ENCODE results near the gene MTHFD2L. TPM values are rescaled to one million over a fixed set of nuclear protein-coding genes. Genes with fewer than 3 reads are reported as not detected.

MTHFD2L gene
- 1 to 10 TPM; 7.3 to 7.6 TPM for total RNA-seq

DNA sequence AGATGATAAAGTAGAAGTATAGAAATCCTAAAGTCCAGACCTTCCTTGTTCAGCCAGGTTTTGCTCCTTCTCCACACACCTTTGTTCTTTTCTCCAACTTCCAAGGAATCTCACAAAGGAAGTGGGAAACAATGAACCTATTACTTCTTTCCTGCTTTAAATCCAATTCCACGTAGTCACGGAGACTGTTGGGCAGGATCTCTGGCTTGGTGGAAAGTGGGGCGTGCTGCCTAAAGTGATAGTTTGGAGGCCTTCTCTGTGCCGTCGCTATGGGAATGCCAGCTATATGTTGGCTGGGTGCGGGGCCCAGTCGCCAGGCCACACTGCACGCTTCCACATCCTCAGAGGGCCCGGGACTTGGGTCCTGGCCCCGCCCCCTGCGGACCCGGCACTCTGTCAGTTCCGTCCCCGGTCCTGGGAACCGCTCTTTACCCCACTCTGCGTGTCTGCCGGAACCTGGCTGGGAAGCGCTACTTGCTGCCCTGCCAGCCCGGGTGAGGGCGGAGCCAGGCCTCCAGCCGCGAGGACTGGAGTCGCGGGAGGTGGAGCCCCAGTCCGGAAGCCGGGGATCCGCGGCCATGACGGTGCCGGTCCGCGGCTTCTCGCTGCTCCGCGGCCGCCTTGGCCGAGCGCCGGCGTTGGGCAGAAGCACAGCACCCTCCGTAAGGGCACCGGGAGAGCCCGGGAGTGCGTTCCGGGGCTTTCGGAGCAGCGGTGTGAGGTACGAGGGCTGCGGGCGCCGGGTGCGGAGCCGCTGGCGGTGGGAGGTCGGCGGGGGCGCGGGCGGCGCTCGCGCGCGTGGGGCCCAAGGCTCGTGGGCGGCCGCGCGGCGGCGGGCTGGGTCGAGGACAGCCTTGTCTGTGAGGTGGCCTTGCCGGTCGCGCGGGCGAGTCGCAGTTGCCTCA, at the start of gene MTHFD2L:
Gene MTHFD2L, plus strand, starts transcription at position 558 of the 905 bp plus-strand sequence. Its CDS starts 21 bp downstream, at position 579.
- DNase-seq (ENCODE audit: low spot score in 2 of 2): peak; percentile 88 to 89
- peak; percentile 97 to 99 for ATAC-seq
- Mint-ChIP-seq H3K9me3 (no peaks in the 10 kb centered on the region), H3K36me3 (peaks cover 16 to 18% of the 10 kb centered on the region in 2 donors), H3K27ac (peak within 1 kb of the TSS; percentile 92 to 95)

DNA sequence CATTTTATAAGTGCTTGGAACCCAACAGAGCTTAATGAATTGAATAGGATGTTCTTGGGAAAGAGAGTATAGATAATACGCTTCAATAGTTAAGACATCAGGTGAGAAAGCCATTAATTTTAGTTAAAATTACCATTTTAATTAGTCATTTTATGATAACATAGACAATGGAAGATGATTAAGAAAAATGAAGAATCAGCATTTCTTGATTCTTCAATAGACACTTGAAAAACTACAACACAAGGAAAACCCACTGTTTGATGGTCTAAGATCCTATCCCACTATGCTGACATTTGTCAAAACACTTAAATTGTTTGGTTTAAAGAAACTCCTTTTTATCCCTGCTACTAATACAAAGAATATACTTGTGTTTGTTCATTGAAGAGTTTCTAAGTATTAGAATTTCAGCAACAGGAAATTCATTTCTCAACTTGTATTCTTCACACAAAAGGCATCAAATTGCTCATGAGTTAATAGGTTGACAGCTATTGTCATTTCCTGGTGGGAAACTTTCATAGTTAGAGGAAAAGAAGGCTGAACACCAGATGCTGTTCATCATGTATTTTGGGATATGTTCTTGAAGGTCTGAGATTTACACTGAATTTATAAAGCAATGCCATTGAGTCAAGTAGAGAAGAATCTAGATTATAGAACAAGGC, 49.3 kb upstream of the MTHFD2L start:
- no peaks in the 10 kb centered on the region for H3K9me3 Mint-ChIP-seq
- H3K27ac Mint-ChIP-seq: no peak overlapping the region
- H3K36me3 Mint-ChIP-seq: no peaks in the 10 kb centered on the region
- no peak for ATAC-seq
- no peak for DNase-seq (ENCODE audit: low spot score in 2 of 2)

DNA sequence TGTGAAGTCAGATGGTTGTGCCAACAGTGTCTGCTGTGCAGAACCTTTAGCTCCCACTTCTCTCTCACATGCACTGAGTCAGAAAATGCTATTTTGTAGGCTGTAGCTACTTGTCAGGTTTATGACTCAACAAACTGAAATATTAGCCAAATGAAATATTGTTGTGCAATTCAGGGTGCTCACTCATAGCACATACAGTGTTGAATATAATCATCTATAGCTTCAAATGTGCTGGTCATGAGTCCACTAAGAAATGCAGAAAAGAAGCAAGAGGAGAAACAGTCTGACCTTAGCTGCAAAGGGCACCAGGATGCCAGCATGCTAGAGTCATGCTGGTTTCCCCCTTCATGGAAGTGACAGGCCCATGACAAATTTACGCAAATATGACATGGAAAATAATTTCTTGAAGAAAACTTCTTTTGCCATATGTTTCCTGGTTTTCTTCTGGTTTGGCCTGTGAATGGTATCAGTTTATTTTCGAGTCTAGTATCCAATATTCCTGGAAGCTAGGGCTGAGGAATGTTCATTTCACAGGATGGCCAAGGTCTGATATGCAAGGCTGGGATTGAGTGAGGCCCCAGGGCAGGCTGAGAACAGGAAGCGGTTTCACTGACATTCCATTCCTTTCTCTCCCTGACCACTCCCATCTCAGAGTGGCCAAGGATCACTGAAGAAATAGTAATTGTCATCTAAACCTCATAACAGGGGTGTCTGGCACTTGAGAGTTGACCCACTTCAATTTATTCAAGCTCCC, 48.6 kb upstream of the MTHFD2L start:
- Mint-ChIP-seq H3K36me3 (no peaks in the 10 kb centered on the region), H3K9me3 (no peaks in the 10 kb centered on the region), H3K27ac (no peak overlapping the region)
- no peak for DNase-seq (ENCODE audit: low spot score in 2 of 2)
- ATAC-seq: peak in 1 of 2 donors; percentile 63

DNA sequence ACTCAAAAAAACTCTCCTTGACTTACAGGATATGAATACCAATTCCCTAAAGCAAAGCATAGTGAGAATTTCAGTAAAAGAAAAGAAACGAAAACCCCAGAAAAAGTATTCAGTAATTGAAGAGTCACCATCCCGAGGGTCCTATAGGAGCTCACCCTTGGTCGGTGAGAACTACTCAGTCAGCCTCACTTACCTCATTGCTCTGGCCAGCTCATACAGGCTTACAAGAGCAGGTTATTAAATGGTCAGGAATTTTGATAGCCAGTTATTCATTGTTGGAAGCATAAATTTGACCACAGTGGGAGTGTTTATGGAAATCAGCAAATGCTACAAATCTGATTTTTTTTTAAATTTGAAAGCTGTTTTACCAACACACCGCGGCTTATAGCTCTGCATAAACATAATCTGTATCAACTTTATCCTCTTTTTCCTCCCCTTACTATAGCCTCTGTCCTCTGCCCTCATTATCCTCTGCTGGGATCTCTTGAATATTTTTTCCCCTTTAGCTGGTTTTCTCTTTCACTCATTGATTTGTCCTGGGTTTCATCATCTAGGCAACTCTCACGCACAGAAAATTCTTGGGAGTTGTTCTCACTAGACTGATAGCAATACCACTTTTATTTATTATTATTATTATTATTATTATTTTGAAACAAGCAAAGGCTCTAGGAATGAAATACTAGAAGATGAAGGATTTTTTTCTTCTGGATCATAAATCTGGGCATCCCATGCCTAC, 47.9 kb upstream of the MTHFD2L start:
- Mint-ChIP-seq H3K9me3 (no peaks in the 10 kb centered on the region), H3K27ac (no peak overlapping the region), H3K36me3 (no peaks in the 10 kb centered on the region)
- ATAC-seq: no peak
- no peak for DNase-seq (ENCODE audit: low spot score in 2 of 2)

DNA sequence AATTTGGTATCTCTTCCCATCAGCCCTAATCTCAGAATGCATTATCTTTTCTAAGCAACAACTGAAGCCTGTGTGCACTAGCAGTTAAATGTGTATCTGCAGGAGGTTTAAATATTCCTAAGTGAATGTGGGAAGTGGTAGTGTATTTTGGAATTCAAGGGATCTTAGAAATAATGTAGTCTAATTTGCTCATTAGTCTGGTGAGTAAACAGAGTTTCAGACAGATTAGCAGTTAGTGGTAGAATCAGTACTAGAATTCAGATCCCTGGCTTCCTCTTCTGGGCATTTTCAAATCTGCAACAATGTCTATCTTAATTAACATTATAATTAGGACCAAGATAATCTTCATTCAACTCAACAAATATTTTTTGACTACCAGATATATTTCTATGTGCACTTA, 47.2 kb upstream of the MTHFD2L start:
- DNase-seq (ENCODE audit: low spot score in 2 of 2) (no peak), ATAC-seq (no peak)
- no peak overlapping the region for H3K27ac Mint-ChIP-seq
- H3K9me3 Mint-ChIP-seq: no peaks in the 10 kb centered on the region
- no peaks in the 10 kb centered on the region for H3K36me3 Mint-ChIP-seq

DNA sequence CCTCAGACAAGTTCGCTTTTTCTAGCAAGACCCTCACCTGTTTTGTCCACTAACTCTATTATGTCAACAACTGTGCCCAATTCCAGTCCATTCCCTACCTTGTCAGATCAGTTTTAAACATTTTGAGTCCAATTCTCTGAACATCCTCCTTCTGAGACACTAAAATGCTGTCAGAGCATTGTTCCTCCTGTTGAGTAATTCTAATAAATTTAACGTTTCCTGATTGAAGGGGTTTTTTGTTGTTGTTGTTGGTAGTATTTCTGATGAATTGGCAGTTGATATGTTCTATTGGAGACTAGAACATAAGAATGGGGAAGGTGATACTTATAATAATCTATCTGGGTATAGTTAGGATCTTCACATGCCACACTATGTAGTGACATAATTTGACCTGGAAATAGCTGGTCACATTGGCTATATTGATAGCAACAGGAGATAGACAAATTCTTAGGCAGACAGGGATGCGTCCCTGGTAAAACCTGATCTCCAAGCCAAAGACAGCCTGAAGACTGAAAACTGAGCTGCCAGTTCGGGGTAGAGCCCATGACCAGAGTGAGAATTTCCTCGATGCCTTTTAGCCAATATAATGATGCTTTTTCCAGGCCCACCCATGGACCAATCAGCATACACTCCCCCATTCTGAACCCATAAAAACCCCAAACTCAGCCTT, 46.5 kb upstream of the MTHFD2L start:
- ATAC-seq (no peak), DNase-seq (ENCODE audit: low spot score in 2 of 2) (no peak)
- Mint-ChIP-seq H3K27ac (no peak overlapping the region), H3K9me3 (no peaks in the 10 kb centered on the region), H3K36me3 (no peaks in the 10 kb centered on the region)

DNA sequence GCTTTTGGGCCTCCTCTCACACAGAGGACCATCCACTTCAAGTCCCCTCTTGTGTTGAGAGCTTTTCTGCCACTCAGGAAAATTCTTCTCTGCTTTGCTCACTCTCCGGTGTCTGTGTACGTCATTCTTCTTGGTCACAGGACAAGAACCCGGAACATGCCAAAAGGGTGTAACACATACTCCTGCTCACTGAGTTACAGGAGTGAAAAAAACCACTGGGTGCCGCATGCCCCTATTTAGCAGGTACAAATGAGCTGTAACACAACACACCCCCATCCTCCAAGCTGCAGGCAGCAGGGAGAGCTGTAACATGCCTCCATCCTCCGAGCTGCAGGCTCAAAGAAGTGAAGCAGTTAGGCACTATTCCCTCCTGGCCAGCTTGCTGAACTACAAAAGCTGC, 45.9 kb upstream of the MTHFD2L start:
- H3K9me3 Mint-ChIP-seq: no peaks in the 10 kb centered on the region
- H3K36me3 Mint-ChIP-seq: no peaks in the 10 kb centered on the region
- no peak for ATAC-seq
- DNase-seq (ENCODE audit: low spot score in 2 of 2): no peak
- H3K27ac Mint-ChIP-seq: no peak overlapping the region

DNA sequence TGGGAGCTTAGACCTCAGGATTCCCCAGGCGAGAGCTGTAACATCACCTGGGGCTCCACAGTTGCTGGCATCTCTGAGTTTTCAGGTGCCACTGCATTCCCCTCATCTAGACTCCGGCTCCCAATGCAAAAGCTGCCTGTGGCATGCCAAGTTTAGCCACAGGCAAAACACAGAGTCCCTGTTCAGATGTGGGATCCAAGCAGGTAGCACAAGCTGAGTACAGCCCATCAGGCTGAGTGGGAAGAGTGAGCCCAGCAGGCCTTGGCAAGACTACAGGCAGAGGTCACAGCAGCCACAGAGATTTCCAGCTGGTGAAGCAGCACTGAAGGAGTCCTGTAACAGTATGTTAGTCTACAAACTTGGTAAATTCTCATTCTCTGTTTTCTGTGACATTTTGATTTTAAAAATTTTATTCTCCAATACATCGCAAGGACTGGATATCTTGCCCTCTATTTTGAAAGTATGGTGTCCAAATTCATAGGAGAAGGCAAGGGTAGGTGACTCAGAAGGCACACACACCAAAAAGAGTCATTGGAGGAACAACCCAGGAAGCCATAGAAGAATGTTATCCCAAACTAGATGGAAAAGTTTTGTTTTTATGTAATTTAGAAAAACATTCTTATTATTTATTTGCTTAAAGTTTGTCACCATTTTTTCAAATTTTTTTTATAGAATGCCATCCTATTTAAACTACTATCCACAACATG, 45.4 kb upstream of the MTHFD2L start:
- no peak for DNase-seq (ENCODE audit: low spot score in 2 of 2)
- H3K36me3 Mint-ChIP-seq: no peaks in the 10 kb centered on the region
- H3K9me3 Mint-ChIP-seq: no peaks in the 10 kb centered on the region
- H3K27ac Mint-ChIP-seq: no peak overlapping the region
- no peak for ATAC-seq

DNA sequence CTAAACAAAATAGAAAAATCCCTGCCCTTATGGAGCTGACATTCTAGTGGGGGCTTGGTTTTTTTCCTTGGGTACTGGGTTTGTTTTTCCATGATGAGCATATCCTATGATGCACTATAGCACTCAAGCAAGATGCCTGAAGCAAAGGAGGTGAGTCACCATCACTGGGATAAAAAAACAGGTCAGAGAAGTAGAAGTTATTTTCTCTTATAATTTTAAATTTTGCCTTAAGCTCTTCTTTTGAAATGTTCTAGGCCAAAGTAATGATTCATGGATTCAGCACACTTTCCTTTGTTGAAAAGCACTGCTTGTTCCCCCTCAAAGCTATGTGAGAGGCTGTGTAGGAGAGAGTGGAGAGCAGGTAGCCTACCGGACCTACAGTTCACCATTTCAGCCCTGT, 43.7 kb upstream of the MTHFD2L start:
- Mint-ChIP-seq H3K9me3 (no peaks in the 10 kb centered on the region), H3K27ac (no peak overlapping the region)
- ATAC-seq: no peak

DNA sequence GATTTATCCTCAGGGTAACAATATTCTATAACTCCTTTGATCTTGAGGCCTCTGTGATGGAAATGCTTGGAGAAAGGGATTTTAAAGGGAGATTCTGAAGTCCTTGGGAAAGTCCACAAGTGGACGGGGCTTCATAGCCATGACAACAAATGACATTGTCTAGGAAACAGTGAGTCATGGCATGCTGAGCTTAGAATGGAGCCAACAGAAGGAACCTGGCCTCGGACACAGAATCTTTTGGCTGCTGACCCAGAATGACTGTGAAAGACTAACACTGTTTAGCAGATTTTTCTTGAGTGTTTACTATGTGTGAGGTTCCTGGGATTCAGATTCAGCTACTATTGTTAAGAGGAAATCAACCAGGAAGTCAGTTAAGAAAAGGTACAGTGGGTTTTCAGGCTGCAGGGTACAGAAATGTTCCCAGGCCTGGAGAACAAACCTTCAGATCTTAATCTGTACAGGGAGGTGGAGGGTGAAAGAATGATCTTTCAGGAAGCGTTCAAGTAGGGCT, 40.8 kb upstream of the MTHFD2L start:
- no peaks in the 10 kb centered on the region for H3K36me3 Mint-ChIP-seq
- ATAC-seq (no peak), DNase-seq (ENCODE audit: low spot score in 2 of 2) (no peak)
- no peak overlapping the region for H3K27ac Mint-ChIP-seq
- peaks cover 0 to 2% of the 10 kb centered on the region in 2 donors for H3K9me3 Mint-ChIP-seq

More for the DNA sequence above, 43.7 kb upstream of the MTHFD2L start:
- no peaks in the 10 kb centered on the region for H3K36me3 Mint-ChIP-seq
- DNase-seq (ENCODE audit: low spot score in 2 of 2): no peak

DNA sequence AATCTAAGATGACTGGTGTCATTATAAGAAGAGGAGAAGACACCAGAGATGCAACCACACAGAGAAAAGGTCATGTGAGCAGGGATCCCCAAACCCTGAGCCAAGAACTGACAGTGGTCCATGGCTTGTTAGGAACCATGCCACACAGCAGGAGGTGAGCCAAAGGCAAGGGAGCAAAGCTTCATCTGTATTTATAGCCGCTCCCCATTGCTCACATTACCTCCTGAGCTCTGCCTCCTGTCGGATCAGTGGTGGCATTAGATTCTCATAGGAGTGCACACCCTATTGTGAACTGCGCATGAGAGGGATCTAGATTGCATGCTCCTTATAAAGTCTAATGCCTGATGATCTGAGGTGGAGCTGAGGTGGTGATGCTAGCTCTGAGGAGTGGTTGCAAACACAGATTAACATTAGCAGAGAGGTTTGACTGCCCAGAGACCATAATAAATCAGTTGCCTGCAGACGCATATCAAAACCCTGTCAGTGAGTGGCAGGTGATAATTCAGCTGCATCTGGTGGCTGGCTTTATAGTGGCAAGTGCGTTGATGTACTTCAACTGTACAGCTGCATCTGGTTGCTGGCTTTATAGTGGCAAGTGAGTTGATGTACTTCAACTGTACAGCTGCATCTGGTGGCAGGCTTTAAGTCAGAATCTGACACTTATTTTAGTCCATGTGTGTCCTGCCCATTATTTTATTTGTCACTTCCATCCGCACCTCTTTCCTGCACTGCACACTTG, 39.1 kb upstream of the MTHFD2L start:
- H3K9me3 Mint-ChIP-seq: peaks cover 0 to 5% of the 10 kb centered on the region in 2 donors
- DNase-seq (ENCODE audit: low spot score in 2 of 2) (no peak), ATAC-seq (no peak)
- no peak overlapping the region for H3K27ac Mint-ChIP-seq
- no peaks in the 10 kb centered on the region for H3K36me3 Mint-ChIP-seq

DNA sequence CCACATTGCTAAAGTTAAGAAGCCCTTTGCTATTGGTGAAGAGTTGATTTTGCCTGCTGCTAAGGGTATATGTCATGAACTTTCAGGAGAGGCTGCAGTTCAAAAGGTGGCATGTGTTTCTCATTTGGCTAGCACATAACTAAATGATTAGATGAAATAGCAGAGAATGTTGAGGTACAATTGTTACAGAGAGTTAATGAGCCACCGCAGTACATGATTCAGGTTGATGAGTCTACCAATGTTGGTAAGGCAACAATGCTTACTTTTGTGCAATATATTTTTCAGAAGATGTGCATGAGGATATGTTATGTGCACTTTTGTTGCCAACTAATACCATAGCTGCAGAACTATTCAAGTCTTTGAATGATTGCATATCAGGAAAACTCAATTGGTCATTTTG, 37.8 kb upstream of the MTHFD2L start:
- H3K9me3 Mint-ChIP-seq: peaks cover 0 to 5% of the 10 kb centered on the region in 2 donors
- no peak for DNase-seq (ENCODE audit: low spot score in 2 of 2)
- H3K36me3 Mint-ChIP-seq: no peaks in the 10 kb centered on the region
- no peak overlapping the region for H3K27ac Mint-ChIP-seq
- no peak for ATAC-seq

DNA sequence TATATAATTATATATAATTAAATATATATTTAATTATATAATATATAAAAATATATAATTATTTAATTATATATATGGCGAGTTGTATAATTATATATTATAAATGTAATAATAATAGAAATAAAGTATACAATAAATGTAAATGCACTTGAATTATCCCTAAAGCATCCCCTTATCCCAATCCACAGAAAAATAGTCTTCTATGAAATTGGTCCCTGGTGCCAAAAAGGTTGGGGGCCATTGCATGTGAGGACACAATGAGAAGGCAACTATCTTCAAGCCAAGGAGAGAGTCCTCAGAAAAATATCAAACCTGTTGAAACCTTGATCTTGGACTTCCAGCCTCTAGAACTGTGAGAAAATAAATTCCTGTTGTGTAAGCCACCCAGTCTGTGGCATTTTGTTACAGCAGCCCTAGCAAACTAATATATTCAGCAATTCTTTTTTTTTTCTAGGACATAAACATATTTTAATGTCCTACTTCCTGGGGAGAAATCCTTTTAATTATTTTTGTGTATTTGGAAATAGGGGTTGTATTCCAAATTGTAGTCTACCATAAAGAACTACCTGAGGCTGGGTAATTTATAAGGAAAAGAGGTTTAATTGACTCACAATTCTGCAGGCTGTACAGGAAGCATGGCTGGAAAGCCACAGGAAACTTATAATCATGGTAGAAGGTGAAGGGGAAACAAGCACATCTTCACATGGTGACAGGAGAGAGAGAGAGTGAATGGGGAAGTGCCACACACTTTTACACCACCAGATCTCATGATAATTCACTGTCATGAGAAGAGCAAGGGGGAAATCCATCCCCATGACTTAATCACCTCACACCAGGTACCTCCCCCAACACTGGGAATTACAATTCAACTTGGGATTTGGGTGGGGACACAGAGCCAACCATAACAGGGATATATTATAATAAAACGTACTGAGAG, 36.0 kb upstream of the MTHFD2L start:
- no peak for ATAC-seq
- DNase-seq (ENCODE audit: low spot score in 2 of 2): no peak
- Mint-ChIP-seq H3K36me3 (no peaks in the 10 kb centered on the region), H3K27ac (no peak overlapping the region), H3K9me3 (peaks cover 0 to 5% of the 10 kb centered on the region in 2 donors)
